Dedifferentiated amniotic fluid mesenchymal stem cell (primary cell): Measurements from ENCODE around the gene LEAP2.

Experiments used
- DNase-seq: peaks from one replicate; pipeline ENCODE4 v3.0.0-alpha.2; 2016; ENCODE audit errors: extremely low spot score

The LEAP2 gene

DNA sequence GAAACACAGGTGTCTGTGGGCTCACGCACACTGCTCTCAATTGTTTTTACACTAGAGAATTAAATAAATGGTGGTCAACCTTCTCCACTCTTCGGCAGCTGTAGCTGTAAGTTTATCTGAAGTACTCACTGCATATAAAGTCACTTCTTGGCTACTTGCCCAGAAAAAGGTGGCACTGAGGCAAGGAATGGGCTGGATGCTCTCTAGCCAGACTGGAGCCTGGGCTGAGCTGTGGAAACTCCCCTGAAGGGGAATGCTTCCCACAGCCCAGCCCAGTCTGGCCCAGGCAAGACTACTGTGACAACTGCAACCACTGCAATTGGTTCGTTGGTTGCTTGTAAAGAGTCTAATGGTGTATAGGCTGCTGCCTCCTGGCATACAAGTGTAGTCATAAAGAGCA lies 4.5 kb downstream of the LEAP2 start:
- no peak for DNase-seq

GRCh38 chr5:132883261-132883834 lies 9.9 kb downstream of the LEAP2 start:
- DNase-seq, result peak; percentile 64

- DNase-seq, result no peak
Observed at GRCh38 chr5:132884548-132884947, 11.1 kb downstream of the LEAP2 start.

- DNase-seq, result no peak
Observed at GRCh38 chr5:132886064-132886823, 12.8 kb downstream of the LEAP2 start.

GRCh38 chr5:132887283-132887682 lies 13.8 kb downstream of the LEAP2 start:
- no peak for DNase-seq

DNA sequence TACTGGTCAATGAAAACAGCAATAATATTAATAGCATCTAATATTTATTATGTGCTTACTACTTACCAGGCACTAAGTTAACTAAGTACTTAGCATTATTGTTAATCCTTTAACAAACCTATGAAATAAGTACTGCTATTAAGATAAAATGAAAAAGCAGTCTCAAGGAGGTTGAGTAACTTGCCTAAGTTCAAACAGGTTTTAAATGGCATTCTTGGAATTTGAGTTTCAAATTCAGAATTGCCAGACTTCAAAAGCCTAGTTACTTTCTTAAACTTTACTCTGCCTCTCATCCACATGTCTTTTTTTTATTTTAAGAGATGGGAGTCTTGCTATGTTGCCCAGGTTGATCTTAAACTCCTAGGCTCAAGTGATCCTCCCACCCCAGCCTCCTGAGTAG lies 16.0 kb downstream of the LEAP2 start:
- no peak for DNase-seq

GRCh38 chr5:132890817-132891216 lies 17.3 kb downstream of the LEAP2 start:
- no peak for DNase-seq

DNA sequence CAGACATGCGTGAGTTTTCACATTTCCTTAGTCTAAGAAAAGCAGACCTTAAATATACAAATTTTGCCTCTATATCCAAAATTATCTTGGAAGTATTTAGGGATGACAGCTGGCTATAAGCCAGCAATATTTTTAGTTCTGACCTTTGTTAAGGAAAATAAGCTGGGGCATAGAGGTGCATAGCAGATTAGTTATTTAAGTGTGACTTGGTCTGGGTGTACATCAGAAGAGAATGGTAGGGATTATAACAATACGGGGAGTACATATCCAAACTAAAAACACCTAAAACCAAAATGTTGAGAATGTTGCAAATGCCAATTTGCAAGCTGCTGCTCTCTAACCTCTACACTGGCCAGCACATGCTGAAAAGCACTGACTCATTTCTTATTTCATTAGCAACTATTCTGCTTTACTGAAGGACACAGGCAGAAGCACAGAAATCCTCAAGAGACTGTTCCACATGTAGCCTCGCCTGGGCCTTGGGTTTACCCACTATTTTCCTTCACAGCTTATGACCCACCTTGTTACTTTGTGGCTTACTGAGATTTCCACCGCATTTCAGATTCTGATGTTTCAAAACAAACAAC lies 22.3 kb downstream of the LEAP2 start:
- no peak for DNase-seq

DNA sequence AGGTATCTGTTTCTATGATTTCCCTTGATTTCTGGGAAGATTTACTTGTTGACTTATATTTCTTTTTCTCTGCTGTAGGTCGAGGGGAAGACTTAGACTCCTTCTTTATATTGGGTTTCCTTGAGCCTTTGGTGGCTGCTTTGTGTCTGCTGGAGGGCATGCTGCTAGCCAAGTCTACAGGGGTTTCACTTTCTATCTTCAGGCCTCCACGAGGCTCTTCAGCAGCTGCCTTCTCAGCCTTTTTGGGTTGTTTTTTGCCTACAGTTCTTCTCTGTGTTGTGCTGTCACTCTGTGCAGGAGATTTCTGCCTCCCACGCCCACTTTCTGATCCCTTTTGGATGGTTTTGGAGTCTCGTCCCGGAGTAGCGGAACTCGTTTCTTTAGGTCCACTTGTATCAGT lies 23.2 kb downstream of the LEAP2 start:
- DNase-seq, result no peak

DNA sequence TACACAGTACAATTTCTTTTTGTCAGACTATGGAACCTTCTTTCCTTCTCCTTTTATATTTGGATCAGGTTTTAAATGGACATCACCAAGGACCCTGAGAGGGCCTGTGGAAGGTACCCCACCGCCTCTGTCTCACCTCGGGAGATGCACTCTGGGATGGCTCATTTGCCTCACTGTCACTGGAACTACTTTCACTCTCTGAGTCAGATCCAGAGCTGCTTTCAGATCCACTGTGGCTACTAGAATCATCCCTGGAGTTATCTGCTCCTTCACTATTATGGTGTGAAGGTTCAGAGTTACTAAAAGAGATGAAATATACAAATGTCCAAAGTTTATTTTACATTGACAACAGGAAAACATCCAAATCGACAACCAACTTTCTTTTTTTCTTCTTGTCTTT lies 24.6 kb downstream of the LEAP2 start:
- no peak for DNase-seq

DNA sequence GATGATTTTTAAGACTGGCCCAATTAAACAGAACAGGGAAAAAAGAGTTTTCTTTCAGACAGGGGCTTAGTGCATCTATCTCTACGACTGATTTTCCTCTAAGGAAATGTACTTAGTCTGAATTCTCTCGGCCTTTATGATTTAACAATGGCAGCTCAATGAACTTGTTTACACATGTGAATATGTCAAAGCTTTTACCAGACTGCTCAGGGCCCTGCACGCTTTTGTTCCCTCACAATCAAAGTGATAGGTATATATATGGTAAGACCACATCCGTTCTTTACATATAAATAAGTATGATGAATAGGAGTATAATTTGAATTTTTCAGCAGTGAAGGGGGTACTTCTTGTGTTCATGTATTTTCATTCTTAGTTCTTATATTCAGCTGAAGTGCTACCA lies 27.6 kb downstream of the LEAP2 start:
- DNase-seq, result no peak

GRCh38 chr5:132901730-132902129 lies 28.3 kb downstream of the LEAP2 start:
- DNase-seq, result no peak

- no peak for DNase-seq
Observed at GRCh38 chr5:132905938-132906337, 32.5 kb downstream of the LEAP2 start.

DNA sequence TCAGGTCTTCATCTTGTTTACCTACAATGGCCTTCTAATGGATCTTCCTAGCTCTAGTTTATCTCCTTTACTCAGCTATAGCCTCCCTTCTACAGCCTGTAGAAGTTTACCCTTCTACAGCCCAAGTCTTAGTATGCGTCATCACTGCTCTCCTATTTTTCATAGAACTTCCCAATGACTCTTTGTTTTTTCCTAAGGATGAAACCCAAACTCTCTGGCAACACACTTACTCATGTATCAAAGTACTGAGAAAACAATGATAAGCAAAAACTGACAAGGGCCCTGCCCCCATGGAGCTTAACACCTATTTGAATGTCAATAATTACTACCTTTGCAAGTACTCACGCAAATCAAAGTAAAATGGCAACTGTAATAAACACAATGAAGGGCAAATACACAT lies 33.7 kb downstream of the LEAP2 start:
- no peak for DNase-seq

DNA sequence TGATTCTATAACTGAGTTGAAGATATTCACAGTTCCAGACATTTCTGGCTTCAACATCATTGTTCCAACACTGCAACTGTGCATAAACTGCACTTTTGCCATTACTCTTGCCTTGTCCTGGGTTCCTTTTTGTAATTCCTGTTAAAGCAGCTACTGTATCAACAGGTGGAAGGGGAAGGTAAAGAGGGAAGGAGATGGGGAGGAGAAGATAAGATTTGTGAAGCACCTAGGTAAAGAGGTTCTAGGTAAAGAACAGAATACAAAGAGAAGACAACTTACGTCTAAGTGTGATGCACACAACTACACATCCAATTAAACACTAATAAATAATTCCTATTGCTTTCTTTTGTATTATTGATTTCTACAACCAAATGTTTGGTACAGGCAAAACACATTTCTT lies 36.2 kb downstream of the LEAP2 start:
- DNase-seq, result no peak

DNA sequence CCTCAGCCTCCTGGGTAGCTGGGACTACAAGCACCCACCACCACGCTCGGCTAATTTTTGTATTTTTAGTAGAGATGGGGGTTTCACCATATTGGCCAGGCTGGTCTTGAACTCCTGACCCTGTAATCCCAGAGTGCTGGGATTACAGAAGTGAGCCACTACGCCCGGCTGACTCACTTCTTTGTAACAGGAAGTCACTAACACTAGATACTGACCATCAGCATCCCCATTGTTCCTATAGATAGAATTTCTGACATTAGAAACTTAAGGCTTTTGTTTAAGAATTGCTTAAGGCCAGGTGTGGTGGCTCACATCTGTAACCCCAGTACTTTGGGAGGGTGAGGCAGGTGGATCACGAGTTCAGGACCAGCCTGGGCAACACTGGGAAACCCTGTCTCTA lies 42.2 kb downstream of the LEAP2 start:
- no peak for DNase-seq

DNA sequence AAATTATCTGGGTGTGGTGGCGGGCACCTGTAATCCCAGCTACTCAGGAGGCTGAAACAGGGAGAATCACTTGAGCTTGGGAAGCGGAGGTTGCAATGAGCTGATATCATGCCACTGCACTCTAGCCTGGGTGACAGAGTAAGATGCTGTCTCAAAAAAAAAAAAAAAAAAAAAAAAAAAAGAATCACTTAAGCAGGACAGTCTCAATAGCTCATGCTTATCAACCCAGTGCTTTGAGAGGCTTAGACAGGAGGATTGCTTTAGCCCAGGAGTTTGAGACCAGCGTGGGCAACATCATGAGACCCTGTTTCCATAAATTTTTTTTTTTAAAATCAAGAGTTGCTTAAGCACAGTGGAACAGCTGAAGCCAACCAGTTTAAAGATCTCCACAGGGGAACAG lies 42.6 kb downstream of the LEAP2 start:
- no peak for DNase-seq
